OCI-M1 (cell line): ENCODE data around the gene FAM83G.
"Not testable (repeated sequence)": the region's sequence is repeated elsewhere in the genome, so short reads cannot be mapped to it uniquely, and the experiment has no call there.

Source experiments
- DNase-seq: peaks from one replicate; lab custom pipeline; 2025; lab: John Stamatoyannopoulos, UW

The FAM83G gene

GRCh38 chr17:18951941-18952842 lies 52.4 kb downstream of the FAM83G start, which contains the start of gene SLC5A10:
SLC5A10 (plus strand) TSS chr17:18952165; CDS start chr17:18952206, 41 bp downstream.
- no peak for DNase-seq

GRCh38 chr17:18950944-18951905 lies 53.3 kb downstream of the FAM83G start:
- no peak for DNase-seq

DNA sequence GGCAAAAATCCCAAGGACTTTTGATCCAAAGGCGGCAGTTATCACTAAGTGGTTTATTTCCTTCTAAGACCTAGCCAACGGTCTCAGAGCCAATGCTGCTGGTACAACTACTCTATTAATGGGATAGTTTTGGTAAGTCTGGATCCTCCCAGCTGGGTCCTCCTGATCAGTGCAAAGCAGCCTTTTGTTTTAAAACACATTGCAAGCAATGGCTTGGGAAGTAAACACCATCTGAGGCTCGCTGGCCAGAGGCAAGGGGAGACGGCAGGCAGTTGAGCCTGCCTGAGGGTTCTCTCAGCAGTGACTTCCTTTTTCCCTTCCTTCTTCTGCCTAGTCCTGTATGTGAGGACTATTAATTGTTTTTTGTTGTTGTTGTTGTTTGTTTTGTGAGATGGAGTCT lies 54.2 kb downstream of the FAM83G start:
- no peak for DNase-seq

DNA sequence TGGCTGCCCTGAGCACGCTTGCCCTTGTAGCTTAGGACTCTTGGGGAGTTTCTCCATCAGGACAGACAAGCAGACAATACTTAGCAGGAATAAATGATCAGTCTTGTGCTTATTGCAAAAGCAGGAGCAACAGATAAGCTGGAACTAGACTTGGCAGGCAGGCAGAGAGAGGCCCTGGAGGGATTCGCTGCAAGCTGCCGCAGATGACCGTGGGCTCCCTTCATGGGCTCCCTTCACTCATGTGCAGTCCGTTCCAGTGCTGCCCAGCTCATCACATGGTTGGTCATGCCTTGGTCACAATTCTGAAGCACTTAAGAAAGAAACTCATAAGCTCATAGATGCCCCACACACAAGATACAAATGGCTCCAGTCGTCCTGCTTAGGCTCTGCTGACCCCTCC lies 55.0 kb downstream of the FAM83G start:
- DNase-seq = no peak

GRCh38 chr17:18948476-18949006 lies 56.0 kb downstream of the FAM83G start:
- no peak for DNase-seq

GRCh38 chr17:18947866-18948265 lies 56.7 kb downstream of the FAM83G start:
- DNase-seq = no peak

DNA sequence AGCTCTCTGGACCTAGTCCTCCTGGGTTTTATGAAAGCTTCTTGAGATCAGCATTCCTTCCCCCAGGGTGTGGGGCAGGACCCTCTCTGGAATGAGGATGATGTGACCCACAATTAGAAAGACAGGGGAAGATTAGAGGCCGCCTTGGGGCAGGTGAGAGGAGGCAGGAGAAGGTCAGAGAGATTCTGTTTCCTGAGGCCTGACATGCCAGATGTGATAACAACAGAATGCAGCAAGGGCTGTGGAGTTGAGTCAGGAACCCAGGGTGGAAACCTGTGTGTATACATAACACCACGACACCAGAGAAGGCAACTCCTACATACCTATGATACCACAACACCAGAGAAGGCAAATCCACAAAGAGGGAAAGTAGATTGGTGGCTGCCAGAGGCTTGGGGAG lies 58.0 kb downstream of the FAM83G start:
- no peak for DNase-seq

- no peak for DNase-seq
Observed at GRCh38 chr17:18944646-18945045, 59.9 kb downstream of the FAM83G start.

DNA sequence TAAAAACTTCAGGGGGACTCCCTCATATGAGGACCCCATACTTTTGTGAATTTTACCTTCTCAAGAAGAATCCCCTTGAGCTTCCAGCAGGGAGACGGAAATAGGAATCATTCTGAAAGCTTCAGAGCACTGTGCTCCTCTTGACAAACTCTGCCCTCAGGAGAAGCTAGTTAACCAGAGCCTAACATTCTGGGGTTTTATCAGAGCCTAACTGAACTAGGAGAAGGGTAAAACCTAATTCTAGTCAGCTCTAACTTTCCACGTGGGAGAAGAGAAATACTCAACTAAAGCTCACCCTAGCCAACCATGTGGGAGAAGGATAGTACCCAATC lies 65.9 kb downstream of the FAM83G start:
- no peak for DNase-seq

GRCh38 chr17:18937981-18938691 lies 66.4 kb downstream of the FAM83G start:
- DNase-seq = no peak

DNA sequence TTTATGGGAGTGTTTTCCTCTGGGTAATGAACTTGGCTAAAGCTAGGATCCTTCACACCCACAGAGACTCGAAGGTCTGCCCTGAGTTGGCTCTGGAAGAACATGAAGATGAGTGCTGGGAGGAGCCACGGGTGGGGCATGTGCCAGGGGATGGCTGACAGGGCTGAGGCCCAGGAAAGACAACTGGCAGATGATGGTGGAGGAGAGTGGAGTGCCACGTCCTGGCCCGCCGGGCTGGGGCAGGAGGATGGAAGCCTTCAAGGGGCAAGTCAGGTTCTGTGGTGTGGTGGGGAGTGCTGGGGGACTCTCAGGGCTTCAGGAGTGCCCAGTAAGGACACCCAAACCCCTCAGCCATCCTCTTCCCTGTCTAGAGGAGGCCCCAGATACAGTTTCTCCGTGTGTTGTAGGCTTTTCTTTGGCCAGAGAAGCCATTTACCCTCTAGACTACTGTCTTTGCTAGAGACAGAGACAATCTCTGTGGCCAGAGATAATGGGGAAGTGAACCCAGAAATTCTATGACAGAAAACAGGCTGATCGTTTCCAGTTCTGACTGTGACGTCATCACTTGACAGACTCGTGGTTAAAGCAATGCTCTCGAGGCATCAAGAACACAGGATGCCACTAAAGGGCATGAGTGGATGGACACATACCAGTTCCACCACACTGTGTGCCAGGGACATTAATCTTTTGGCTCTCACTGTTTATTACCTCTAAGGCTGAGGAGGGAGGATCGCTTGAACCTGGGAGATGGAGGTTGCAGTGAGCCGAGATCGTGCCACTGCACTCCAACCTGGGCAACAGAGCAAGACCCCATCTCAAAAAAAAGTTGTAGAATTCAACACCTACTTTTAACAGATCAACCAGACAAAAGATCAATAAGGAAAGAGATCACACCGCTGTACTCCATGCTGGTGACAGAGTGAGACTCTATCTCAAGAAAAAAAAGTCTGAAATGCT lies 71.2 kb downstream of the FAM83G start:
- DNase-seq = no peak

DNA sequence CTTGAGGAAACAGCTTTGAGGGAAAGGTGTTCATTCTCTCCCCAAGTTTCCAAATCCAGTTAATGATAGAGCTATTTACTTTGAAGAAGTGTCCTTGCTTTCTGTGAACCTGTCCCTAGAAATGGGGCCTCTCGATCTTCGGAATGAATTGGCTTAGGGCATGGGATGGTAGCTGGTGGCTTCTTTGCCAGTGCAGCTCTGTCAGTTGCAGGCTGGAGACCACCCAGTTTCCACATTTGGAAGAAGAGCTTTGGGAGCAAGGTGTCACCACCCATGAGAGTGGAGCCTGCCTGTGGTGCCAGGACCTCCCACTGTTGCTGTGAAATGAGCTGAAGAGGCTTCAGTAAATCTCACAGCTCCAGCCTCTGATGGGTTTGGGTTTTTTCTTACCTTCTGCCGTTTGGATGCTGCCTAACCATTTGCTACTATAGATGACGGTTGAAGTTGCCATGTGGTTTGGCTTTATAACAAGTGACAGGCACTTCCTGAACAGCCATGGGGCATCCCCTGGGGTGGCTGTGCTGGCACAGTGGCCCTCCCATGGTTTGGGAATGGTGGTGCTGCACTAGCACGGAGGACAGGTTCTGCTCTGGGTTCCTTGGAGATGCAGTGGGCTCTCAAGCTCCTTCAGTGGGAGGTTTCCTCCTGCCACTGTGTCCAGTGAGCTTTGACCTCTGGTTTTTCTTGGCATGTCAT lies 72.1 kb downstream of the FAM83G start:
- DNase-seq = no peak

DNA sequence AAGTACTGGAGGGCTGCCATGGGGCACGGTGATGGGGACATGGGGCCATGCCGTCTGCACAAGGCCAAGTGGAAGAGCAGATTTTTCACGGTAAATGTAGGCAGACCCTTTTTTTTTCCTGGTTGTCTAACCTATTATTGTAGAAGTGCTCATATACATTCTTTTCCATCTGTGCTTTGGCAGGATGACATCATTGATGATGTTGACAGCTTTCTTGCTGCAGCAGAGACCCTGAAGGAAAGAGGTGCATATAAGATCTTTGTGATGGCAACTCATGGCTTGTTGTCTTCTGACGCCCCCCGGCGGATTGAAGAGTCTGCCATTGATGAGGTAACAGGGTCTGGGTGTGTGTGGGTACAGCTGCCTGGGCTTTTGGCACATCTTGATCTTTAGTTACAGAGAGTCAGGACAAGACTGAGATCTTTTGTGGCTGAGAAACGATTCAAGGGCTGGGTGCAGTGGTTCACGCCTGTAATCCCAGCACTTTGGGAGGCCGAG lies 75.9 kb downstream of the FAM83G start:
- DNase-seq = no peak

DNA sequence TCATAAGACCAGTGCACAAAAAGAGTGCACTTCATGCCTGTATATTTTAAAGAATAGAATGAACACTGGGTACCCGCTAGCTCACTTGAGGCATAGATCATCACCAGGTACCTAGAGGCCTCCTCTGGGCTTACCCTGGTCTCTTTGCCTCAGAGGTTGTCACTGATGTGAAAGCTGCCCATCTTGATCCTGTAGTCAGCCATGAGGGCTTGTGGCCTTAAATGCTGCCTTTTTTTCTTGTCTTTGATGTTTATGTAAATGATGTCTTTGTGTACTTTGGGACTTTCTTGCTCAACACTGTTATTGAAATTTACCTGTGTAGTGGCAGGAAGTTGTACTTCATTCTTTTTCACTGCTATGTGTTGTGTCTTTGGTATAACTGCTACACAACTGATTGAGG lies 79.4 kb downstream of the FAM83G start:
- no peak for DNase-seq

DNA sequence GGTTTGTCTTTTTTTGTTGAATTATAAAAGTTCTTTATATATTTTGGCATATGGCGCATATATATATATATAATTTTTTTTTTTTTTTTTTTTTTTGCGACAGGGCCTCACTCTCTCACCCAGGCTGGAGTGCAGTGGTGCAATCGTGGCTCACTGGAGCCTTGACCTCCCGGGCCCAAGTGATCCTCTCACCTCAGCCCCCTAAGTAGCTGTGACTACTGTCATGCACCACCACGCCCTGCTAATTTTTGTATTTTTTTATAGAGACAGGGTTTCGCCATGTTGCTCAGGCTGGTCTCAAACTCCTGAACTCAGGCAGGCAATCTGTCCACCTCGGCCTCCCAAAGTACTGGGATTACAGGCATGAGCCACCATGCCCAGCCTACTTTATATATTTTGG lies 82.0 kb downstream of the FAM83G start:
- not testable (repeated sequence) for DNase-seq

DNA sequence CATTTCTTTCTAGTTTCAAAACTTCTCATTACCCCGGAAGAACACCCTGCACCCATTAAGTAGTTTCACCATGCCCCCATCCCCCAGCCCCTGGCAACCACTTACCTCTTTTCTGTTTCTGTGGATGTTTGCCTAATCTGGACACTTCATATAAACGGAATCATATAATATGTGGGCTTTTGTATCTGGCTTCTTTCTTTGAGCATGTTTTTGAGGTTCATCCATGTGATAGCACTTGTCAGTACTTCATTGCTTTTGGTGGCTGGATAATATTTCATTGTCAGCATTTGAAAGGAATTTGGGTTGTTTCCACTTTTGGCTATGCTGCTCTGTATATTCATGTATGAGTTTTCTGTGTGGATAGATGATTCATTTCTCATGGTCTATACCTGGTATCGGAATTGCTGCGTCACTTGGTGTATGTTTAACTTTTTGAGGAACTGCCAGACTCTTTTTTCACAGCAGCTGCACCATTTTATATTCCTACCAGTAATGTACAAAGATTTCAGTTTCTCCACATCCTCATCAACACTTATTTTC lies 82.6 kb downstream of the FAM83G start:
- peak; percentile 5 for DNase-seq

GRCh38 chr17:18921485-18921884 lies 83.1 kb downstream of the FAM83G start:
- no peak for DNase-seq

DNA sequence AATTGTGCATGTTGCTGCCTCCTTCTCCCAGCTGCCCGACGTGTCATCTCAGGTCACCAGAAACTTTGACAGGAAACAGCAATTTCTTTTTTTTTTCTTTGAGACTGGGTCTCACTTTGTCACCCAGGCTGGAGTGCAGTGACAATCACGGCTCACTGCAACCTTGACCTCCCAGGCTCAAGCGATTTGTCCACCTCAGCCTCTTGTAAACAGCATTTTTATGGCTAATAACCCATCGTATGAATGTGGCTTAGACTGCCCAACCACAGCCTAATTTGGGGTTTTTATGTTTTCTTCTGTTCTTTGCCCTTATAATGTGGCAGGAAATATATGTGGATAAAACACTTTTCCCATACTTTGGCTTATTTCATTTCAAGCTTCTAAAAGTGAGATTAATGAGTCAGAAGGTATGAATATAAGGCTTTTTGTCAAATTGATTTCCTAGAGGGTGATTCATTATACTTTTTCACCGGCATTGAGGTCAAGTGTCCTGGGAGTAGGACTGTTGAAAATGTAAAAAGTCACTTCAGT lies 83.6 kb downstream of the FAM83G start:
- no peak for DNase-seq

DNA sequence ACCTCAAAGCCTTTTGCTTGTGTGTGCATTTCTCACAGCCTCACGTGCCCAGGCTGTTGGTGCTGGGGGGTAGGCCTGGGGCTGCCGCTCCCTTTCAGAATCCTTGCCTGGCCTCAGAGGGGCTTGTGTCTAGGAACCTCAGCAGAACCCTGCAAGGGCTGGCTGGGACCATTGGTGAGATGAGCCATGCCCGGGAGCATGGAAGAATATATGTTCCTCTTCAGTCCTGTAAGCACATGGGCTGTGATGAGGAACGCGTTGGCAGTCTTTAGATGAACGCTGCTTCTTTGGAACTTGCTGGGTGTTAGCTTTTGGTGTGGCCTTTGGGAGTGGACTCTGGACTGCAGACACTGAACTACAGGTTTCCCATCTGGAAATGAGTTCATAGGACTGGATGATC lies 84.6 kb downstream of the FAM83G start:
- no peak for DNase-seq
